ENCODE data around the gene RRBP1. TPM values are rescaled to one million over a fixed set of nuclear protein-coding genes. Genes with fewer than 3 reads are reported as not detected.

The RRBP1 gene
- 79.8 TPM for total RNA-seq

GRCh38 chr20:17682103-17682888 is at the start of gene RRBP1:
Gene RRBP1 (minus strand): TSS chr20:17682242. CDS start chr20:17660507, 21,735 bp downstream.
- Histone ChIP-seq H3K4me1 (peaks cover 31% of the 10 kb centered on the region), H3K9me3 (no peaks in the 10 kb centered on the region), H3K27ac (peak within 1 kb of the TSS; percentile 95), H3K4me3 (peak within 1 kb of the TSS; percentile 73 to 96), H3K36me3 (peaks cover 0 to 8% of the 10 kb centered on the region in 2 donors), H3K27me3 (no peaks in the 10 kb centered on the region)
- peak; percentile 98 to 99 for DNase-seq (ENCODE audit: extremely low spot score in 2 of 2)
- TF ChIP-seq POLR2AphosphoS5 (IDR thresholded peaks at IDR 0.05; ENCODE audit: insufficient read depth in 1 of 2, low read depth in 1 of 2) (peak; percentile 47 to 90), POLR2A (IDR thresholded peaks at IDR 0.05) (peak in 1 of 2 donors; percentile 92), CTCF (IDR thresholded peaks at IDR 0.05) (peak; percentile 7 to 57 (median 30))
- intact Hi-C loops (cut with DNase I), result loop anchor here (5.0 to 10.0 kb wide), 4 partner anchors 113 to 285 kb away; partner anchors contain the start of genes BFSP1, MGME1 and SNX5

DNA sequence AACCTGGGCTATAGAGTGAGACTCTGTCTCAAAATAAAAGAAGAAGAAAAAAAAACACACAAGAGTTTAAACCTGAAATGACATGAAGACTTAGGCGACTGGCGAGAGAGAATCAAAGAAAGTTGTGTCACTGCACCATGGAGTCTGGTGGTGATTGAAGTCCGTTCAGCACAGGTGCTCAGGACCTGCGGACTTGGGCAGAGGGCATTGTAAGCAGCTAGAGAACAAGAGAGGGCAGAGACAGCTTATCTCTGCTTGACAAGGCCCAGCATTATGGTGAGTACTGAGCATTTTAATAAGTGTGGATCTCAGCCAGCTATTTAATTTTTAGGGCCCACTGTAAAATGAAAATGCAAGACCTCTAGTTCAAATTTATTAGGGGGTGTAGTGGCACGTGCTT is 49.2 kb upstream of the RRBP1 start:
- Histone ChIP-seq H3K4me1 (peaks cover 17% of the 10 kb centered on the region), H3K27me3 (no peaks in the 10 kb centered on the region), H3K4me3 (no peak overlapping the region), H3K27ac (no peak overlapping the region), H3K36me3 (no peaks in the 10 kb centered on the region), H3K9me3 (no peaks in the 10 kb centered on the region)
- intact Hi-C loops (cut with DNase I), result no loop called here
- TF ChIP-seq POLR2AphosphoS5 (IDR thresholded peaks at IDR 0.05; ENCODE audit: insufficient read depth in 1 of 2, low read depth in 1 of 2) (no peak), POLR2A (IDR thresholded peaks at IDR 0.05) (no peak), CTCF (IDR thresholded peaks at IDR 0.05) (no peak)
- DNase-seq (ENCODE audit: extremely low spot score in 2 of 2), result no peak

GRCh38 chr20:17730071-17730470 is 48.0 kb upstream of the RRBP1 start:
- intact Hi-C loops (cut with DNase I), result no loop called here
- H3K36me3 ChIP-seq, result no peaks in the 10 kb centered on the region

GRCh38 chr20:17728074-17728473 is 46.0 kb upstream of the RRBP1 start:
- Histone ChIP-seq H3K4me3 (no peak overlapping the region), H3K9me3 (no peaks in the 10 kb centered on the region), H3K27me3 (no peaks in the 10 kb centered on the region), H3K4me1 (no peaks in the 10 kb centered on the region), H3K36me3 (no peaks in the 10 kb centered on the region), H3K27ac (no peak overlapping the region)
- no peak for TF ChIP-seq POLR2A (IDR thresholded peaks at IDR 0.05)
- TF ChIP-seq CTCF (IDR thresholded peaks at IDR 0.05), result no peak
- no peak for TF ChIP-seq POLR2AphosphoS5 (IDR thresholded peaks at IDR 0.05; ENCODE audit: insufficient read depth in 1 of 2, low read depth in 1 of 2)
- intact Hi-C loops (cut with DNase I), result no loop called here
- DNase-seq (ENCODE audit: extremely low spot score in 2 of 2), result no peak

More at GRCh38 chr20:17730071-17730470, 48.0 kb upstream of the RRBP1 start:
- H3K27ac ChIP-seq, result no peak overlapping the region
- no peaks in the 10 kb centered on the region for H3K9me3 ChIP-seq
- no peaks in the 10 kb centered on the region for H3K27me3 ChIP-seq
- DNase-seq (ENCODE audit: extremely low spot score in 2 of 2), result no peak
- H3K4me3 ChIP-seq, result no peak overlapping the region
- no peak for TF ChIP-seq CTCF (IDR thresholded peaks at IDR 0.05)
- no peak for TF ChIP-seq POLR2AphosphoS5 (IDR thresholded peaks at IDR 0.05; ENCODE audit: insufficient read depth in 1 of 2, low read depth in 1 of 2)
- no peak for TF ChIP-seq POLR2A (IDR thresholded peaks at IDR 0.05)
- H3K4me1 ChIP-seq, result peaks cover 13% of the 10 kb centered on the region

DNA sequence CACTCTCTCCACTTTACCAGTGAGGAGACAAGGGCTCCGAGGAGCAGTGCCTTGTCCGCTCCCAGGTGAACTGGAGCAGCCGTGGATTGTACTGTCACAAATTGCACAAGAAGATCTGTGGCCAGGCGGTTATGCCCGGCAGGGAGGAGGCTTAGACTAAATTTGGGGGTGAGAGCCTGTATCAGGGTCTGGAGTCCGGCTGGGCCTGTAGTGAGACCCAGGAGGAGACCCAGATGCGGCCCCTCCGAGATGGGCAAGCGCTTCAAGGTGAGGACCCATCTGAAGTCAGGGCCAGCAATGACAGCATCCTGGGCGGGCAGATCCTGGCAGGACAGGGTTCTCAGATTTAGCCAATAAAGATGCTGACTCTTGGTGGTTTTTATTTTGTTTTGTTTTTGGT is 45.3 kb upstream of the RRBP1 start:
- intact Hi-C loops (cut with DNase I), result no loop called here
- Histone ChIP-seq H3K4me3 (no peak overlapping the region), H3K36me3 (no peaks in the 10 kb centered on the region), H3K4me1 (no peaks in the 10 kb centered on the region), H3K27me3 (no peaks in the 10 kb centered on the region), H3K27ac (no peak overlapping the region), H3K9me3 (no peaks in the 10 kb centered on the region)
- TF ChIP-seq CTCF (IDR thresholded peaks at IDR 0.05), result no peak
- no peak for TF ChIP-seq POLR2AphosphoS5 (IDR thresholded peaks at IDR 0.05; ENCODE audit: insufficient read depth in 1 of 2, low read depth in 1 of 2)
- TF ChIP-seq POLR2A (IDR thresholded peaks at IDR 0.05), result no peak
- no peak for DNase-seq (ENCODE audit: extremely low spot score in 2 of 2)

All from vagina (tissue), 2 donors.